Neural cell (in vitro differentiated cells): Measurements from ENCODE around the gene ZNF521.

Source experiments
- CTCF ChIP-seq: fragments of 450-650 bp; IDR thresholded peaks from 2 replicates; pipeline ENCODE4 v1.5.1; 2014; ENCODE audit warnings: antibody characterized with exemption, mild to moderate bottlenecking, moderate library complexity; ENCODE audit not compliant: poor library complexity, severe bottlenecking
- EP300 ChIP-seq: fragments of 450-650 bp; conservative IDR thresholded peaks from 2 replicates; pipeline ENCODE4 v1.6.1; 2014; ENCODE audit warnings: antibody characterized with exemption, mild to moderate bottlenecking, moderate library complexity; ENCODE audit not compliant: poor library complexity, severe bottlenecking
- POLR2AphosphoS5 ChIP-seq: IDR thresholded peaks from 2 replicates; pipeline ENCODE4 v1.6.1; 2012
- TAF1 ChIP-seq: IDR thresholded peaks from 2 replicates; pipeline ENCODE4 v1.6.1; 2012; ENCODE audit warnings: low read depth

- TF ChIP-seq CTCF: no peak
- no peak for TF ChIP-seq EP300
- TF ChIP-seq TAF1: no peak
- TF ChIP-seq POLR2AphosphoS5: no peak
These were observed 106.9 kb downstream of the ZNF521 start for GRCh38 chr18:25244924-25245698.
